GM21825 (cell line): ENCODE data around the gene GJA4.
A peak's percentile ranks its signal among the peaks of the same experiment; 100 is the strongest.
"Not testable (repeated sequence)": the region's sequence is repeated elsewhere in the genome, so short reads cannot be mapped to it uniquely, and the experiment has no call there.

Experiments used
- ATAC-seq: cut with Tn5 transposase; IDR thresholded peaks from one replicate; pipeline ENCODE4 v1.9.1; 2021; ENCODE audit warnings: mild to moderate bottlenecking, moderate library complexity; ENCODE audit not compliant: unreplicated experiment

GJA4 gene

GRCh38 chr1:34787461-34788420 lies 5.1 kb upstream of the GJA4 start:
- no peak for ATAC-seq

- no peak for ATAC-seq
Observed at GRCh38 chr1:34790985-34791384, 1.8 kb upstream of the GJA4 start.

DNA sequence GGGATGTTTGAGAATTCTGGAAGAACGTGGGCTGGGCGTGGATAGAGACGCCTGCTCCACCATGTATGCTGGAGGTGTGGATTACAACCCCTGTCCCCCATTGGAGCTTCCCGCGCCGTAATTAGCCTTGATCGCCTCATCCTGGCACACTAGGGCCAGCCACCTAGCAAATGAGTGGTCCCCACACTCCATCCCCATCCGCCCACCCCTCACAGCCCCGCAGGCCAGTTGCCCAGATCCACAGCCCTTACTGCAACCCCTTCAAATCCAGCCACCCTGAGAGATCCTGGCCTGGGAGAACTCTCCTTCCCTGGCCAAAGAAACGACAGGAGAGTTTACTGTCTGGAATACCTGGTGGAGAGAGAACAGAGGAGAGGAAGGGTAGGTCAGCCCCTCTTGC lies 375 bp upstream of the GJA4 start:
- ATAC-seq = no peak

DNA sequence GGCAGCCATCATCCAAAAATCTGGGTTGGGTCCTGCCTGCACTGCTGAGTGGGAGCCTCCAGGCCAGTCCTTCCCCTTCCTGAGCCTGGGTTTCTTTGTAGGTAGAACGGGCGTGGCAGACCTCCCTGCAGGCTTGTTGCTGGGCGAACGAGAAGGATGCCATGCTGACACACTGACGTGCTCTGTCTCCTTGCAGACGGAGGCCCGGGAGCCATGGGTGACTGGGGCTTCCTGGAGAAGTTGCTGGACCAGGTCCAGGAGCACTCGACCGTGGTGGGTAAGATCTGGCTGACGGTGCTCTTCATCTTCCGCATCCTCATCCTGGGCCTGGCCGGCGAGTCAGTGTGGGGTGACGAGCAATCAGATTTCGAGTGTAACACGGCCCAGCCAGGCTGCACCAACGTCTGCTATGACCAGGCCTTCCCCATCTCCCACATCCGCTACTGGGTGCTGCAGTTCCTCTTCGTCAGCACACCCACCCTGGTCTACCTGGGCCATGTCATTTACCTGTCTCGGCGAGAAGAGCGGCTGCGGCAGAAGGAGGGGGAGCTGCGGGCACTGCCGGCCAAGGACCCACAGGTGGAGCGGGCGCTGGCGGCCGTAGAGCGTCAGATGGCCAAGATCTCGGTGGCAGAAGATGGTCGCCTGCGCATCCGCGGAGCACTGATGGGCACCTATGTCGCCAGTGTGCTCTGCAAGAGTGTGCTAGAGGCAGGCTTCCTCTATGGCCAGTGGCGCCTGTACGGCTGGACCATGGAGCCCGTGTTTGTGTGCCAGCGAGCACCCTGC lies 1.4 kb downstream of the GJA4 start:
- no peak for ATAC-seq

DNA sequence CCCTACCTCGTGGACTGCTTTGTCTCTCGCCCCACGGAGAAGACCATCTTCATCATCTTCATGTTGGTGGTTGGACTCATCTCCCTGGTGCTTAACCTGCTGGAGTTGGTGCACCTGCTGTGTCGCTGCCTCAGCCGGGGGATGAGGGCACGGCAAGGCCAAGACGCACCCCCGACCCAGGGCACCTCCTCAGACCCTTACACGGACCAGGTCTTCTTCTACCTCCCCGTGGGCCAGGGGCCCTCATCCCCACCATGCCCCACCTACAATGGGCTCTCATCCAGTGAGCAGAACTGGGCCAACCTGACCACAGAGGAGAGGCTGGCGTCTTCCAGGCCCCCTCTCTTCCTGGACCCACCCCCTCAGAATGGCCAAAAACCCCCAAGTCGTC lies 2.0 kb downstream of the GJA4 start:
- ATAC-seq = no peak

DNA sequence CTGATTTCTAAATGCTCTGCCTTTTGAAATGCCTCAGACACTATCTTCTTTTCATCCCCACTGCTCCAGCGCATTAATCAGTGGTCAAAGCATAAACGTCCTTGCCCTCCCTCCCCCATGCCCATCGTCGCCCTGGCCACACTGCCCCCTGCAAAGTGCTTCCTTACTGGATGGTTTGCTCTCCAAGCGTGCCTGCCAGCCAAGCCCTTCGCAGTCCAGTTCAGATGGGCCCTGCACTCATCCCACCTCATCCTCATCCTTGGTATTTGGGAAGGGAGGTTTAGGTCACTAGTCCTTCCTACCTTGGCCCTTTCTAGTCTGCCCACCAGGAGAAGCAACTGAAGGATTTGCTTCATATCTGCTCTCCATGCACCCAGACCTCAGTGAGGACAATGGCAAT lies 3.1 kb downstream of the GJA4 start:
- no peak for ATAC-seq

- ATAC-seq = peak; percentile 47
Observed at GRCh38 chr1:34796990-34797389, 4.2 kb downstream of the GJA4 start.

DNA sequence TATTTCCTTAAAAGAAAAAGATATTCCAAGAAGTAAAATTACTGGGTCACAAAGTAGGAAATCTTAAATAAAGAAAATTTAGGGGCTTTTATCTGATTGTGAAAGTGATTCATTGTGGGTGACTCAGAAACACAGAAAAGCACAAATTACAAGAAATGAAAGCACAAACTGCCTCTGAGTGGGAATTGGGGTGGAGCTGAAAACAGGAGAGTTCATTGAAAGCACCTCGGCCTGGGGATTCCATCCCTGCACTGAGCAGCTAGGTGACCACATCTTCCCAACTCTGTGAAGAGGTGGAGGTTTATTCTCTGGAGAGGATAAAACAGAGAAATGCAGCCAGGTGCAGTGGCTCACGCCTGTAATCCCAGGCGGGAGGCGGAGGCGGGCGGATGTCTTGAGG lies 7.4 kb downstream of the GJA4 start:
- no peak for ATAC-seq

- no peak for ATAC-seq
Observed at GRCh38 chr1:34803770-34804169, 11.0 kb downstream of the GJA4 start.

- no peak for ATAC-seq
Observed at GRCh38 chr1:34806396-34806795, 13.6 kb downstream of the GJA4 start.

- ATAC-seq = no peak
Observed at GRCh38 chr1:34808051-34808810, 15.4 kb downstream of the GJA4 start.

GRCh38 chr1:34810781-34811180 lies 18.0 kb downstream of the GJA4 start:
- not testable (repeated sequence) for ATAC-seq

DNA sequence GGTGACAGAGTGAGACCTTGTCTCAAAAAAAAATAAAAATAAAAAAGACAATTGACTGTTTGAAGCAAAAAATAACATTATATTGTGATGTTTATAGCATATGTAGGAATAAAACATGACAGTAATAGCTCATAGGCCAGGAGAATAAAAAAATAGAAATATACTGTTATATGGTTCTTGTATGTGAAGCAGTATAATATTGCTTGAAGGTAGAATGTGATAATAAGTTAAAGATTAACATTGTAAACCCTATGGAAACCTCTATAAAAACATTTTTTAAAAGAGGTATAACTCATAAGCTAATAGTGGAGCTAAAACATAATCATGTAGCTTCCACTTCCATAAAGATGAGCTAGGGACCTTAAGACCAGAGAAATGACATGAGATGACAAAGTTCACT lies 23.5 kb downstream of the GJA4 start:
- no peak for ATAC-seq

DNA sequence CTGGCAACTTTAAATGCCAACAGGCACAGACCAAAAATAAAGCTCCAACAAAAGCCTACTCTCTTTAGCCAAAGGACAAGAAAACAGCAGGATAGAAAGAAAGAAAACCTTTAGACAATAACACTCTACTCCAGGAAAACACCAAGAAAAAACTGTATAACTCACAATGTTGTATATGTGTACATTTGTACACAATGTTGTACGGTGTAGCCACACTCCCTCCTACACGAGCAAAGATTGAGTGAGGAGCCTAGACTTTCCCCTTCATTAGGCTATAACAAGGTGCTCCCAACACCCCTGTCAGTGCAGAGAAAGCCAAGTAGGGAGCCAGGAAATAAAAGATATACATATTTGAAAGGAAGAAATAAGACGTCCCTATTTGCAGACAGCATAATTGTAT lies 24.0 kb downstream of the GJA4 start:
- ATAC-seq = no peak

- not testable (repeated sequence) for ATAC-seq
Observed at GRCh38 chr1:34818862-34819261, 26.1 kb downstream of the GJA4 start.

DNA sequence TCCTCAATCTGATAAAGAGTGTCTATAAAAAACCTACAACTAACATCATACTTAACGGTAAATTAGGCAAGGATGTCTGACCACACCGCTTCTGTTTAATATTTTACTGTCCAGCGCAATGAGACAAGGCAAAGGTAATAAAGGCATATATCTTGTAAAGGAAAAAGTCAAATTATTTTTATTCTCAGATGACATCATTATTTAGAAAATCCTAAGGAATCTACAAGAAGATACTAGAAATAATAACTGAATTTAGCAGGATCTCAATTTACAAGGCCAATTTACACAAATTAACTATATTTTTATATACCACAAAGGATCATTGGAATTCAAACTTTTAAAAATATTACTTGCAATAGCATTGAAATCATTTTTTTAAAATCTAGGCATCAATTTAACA lies 29.4 kb downstream of the GJA4 start:
- ATAC-seq = no peak

DNA sequence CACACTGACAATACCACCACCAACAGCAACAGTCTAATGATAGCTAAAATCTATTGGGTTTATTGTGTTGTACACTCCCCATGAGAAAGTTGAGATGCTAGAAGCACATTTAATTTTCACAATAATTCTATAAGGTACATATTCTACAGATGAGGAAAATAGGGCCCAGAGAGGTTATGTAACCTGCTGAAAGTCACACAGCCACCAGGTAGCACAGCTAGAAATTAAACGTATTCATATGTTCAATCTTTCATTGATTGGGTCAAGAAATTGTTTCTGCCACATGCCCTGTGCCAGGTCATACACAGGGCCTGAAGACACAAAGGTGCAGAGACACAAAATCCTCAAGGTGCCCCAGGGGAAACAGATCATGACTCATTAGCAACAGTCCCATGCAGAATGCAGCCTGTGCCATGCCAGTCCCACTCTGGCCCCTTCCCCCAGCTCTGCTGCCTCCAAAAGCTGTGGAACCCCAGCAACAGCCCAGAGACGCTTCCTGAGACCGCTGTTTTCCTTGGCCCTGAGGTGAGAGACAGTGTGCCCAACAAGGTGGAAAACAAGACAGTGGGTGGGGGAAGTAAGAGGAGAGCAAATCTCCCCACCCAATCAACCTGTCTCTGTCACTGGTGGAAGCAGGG lies 32.1 kb downstream of the GJA4 start:
- no peak for ATAC-seq

DNA sequence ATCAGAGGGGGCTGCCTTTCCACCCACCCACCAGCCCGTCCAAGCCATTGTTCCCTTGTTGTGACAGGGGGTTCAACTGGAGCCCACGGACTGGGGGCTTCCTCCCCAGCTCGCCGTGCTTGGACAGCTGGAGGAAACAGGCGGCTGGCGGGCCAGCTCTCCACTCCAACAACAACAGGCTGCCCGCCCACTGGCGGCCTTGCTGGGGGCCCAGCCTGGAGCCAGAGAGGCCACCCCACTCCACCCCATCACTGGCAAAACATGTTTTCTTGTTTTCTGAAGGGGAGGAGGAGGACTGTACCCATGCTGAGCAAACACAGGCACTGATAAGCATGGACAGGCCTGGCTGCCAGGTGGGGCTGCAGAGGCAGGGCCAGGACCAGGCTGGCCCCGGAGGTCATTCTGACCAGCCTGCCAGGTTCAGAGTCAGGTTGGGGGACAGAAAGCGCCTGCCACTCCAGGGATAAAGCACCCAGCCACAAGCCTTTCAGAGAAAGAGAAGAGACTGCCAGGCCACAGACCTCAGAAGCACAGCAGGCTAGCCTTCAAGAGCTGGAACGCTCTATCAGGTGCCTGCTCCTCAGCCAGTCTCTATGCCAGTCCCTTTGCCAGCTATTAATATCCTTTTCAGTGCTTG lies 32.8 kb downstream of the GJA4 start:
- no peak for ATAC-seq

GRCh38 chr1:34827341-34827941 lies 34.6 kb downstream of the GJA4 start:
- no peak for ATAC-seq

GRCh38 chr1:34828611-34829010 lies 35.8 kb downstream of the GJA4 start:
- no peak for ATAC-seq
